H9 (cell line): Measurements from ENCODE around the gene ALOX12B. TPM values are rescaled to one million over a fixed set of nuclear protein-coding genes. Genes with fewer than 3 reads are reported as not detected.

Experiments used
- DNase-seq: peaks from one replicate; pipeline ENCODE4 v3.0.0-alpha.2; 2017
- H2AFZ ChIP-seq: one replicate; pipeline ENCODE4 v1.6.1; 2013; ENCODE audit warnings: mild to moderate bottlenecking, low read length, control low read depth, moderate library complexity
- H2AK5ac ChIP-seq: 2 replicates; pipeline ENCODE4 v1.6.1; 2013; ENCODE audit warnings: low read length, control low read depth, mixed read lengths; ENCODE audit not compliant: insufficient read length
- H2BK120ac ChIP-seq: one replicate; pipeline ENCODE4 v1.6.1; 2013; ENCODE audit warnings: low read depth, mild to moderate bottlenecking, low read length, control low read depth, inconsistent platforms; ENCODE audit not compliant: poor library complexity, severe bottlenecking
- H2BK12ac ChIP-seq: 2 replicates; pipeline ENCODE4 v1.6.1; 2013; ENCODE audit warnings: low read length, control low read depth, mixed read lengths, low read depth; ENCODE audit not compliant: insufficient read length
- H2BK15ac ChIP-seq: 2 replicates; pipeline ENCODE4 v1.6.1; 2013; ENCODE audit warnings: low read depth, low read length, control low read depth
- H2BK20ac ChIP-seq: one replicate; pipeline ENCODE4 v1.6.1; 2013; ENCODE audit warnings: low read depth, mild to moderate bottlenecking, low read length, control low read depth, inconsistent platforms; ENCODE audit not compliant: poor library complexity, severe bottlenecking
- H2BK5ac ChIP-seq: 2 replicates; pipeline ENCODE4 v1.6.1; 2013; ENCODE audit warnings: low read length, control low read depth, mixed read lengths; ENCODE audit not compliant: insufficient read length
- H3K14ac ChIP-seq: 2 replicates; pipeline ENCODE4 v1.6.1; 2013; ENCODE audit warnings: low read length, control low read depth; ENCODE audit not compliant: insufficient read depth
- H3K18ac ChIP-seq: 2 replicates; pipeline ENCODE4 v1.6.1; 2013; ENCODE audit warnings: low read depth, mild to moderate bottlenecking, mixed read lengths, low read length, control low read depth; ENCODE audit not compliant: insufficient read length
- H3K23ac ChIP-seq: 2 replicates; pipeline ENCODE4 v1.6.1; 2013; ENCODE audit warnings: low read length, control low read depth, mixed read lengths, low read depth; ENCODE audit not compliant: insufficient read length
- H3K23me2 ChIP-seq: 2 replicates; pipeline ENCODE4 v1.6.1; 2013; ENCODE audit warnings: low read depth, mild to moderate bottlenecking, mixed read lengths, low read length, control low read depth; ENCODE audit not compliant: insufficient read length, poor library complexity, severe bottlenecking
- H3K27ac ChIP-seq: 2 replicates; pipeline ENCODE4 v1.5.1; 2013; ENCODE audit warnings: low read length, control low read depth, mixed read lengths, low read depth; ENCODE audit not compliant: insufficient read length
- H3K27me3 ChIP-seq: 2 replicates; pipeline ENCODE4 v1.6.1; 2013; ENCODE audit warnings: low read length, control low read depth, inconsistent platforms; ENCODE audit not compliant: insufficient read depth
- H3K4ac ChIP-seq: 2 replicates; pipeline ENCODE4 v1.6.1; 2013; ENCODE audit warnings: low read depth, mild to moderate bottlenecking, control low read depth, inconsistent platforms, low read length, moderate library complexity
- H3K4me1 ChIP-seq: 2 replicates; pipeline ENCODE4 v1.6.1; 2013; ENCODE audit warnings: low read length, control low read depth, inconsistent platforms; ENCODE audit not compliant: insufficient read depth
- H3K4me2 ChIP-seq: 2 replicates; pipeline ENCODE4 v1.6.1; 2013; ENCODE audit warnings: low read length, control low read depth, mixed read lengths; ENCODE audit not compliant: insufficient read length, insufficient read depth
- H3K56ac ChIP-seq: 2 replicates; pipeline ENCODE4 v1.6.1; 2013; ENCODE audit warnings: low read depth, mild to moderate bottlenecking, mixed read lengths, low read length, control low read depth; ENCODE audit not compliant: insufficient read length
- H3K79me1 ChIP-seq: 2 replicates; pipeline ENCODE4 v1.6.1; 2013; ENCODE audit warnings: low read depth, mild to moderate bottlenecking, moderate library complexity, low read length, control low read depth, inconsistent platforms; ENCODE audit not compliant: insufficient read depth, poor library complexity, severe bottlenecking
- H3K79me2 ChIP-seq: 2 replicates; pipeline ENCODE4 v1.6.1; 2013; ENCODE audit warnings: low read length, control low read depth, inconsistent platforms; ENCODE audit not compliant: insufficient read depth
- H3K9ac ChIP-seq: 2 replicates; pipeline ENCODE4 v1.6.1; 2013; ENCODE audit warnings: low read length, control low read depth, mixed read lengths; ENCODE audit not compliant: insufficient read length; ENCODE audit errors: extremely low read depth
- H3K9me3 ChIP-seq: one replicate; pipeline ENCODE4 v1.6.1; 2013; ENCODE audit warnings: low read depth, low read length, inconsistent platforms; ENCODE audit not compliant: control insufficient read depth
- H3T11ph ChIP-seq: one replicate; pipeline ENCODE4 v1.6.1; 2013; ENCODE audit warnings: mild to moderate bottlenecking, low read length, control low read depth, inconsistent platforms
- H4K20me1 ChIP-seq: one replicate; pipeline ENCODE4 v1.6.1; 2013; ENCODE audit not compliant: control insufficient read depth, insufficient read length, insufficient read depth
- H4K5ac ChIP-seq: 2 replicates; pipeline ENCODE4 v1.6.1; 2013; ENCODE audit warnings: low read depth, mild to moderate bottlenecking, mixed read lengths, low read length, control low read depth; ENCODE audit not compliant: insufficient read length
- H4K8ac ChIP-seq: replicated peaks from 2 replicates; pipeline ENCODE4 v1.6.1; 2013; ENCODE audit warnings: low read length, control low read depth, mixed read lengths, low read depth; ENCODE audit not compliant: insufficient read length
- H4K91ac ChIP-seq: 2 replicates; pipeline ENCODE4 v1.6.1; 2013; ENCODE audit warnings: low read depth, mild to moderate bottlenecking, moderate library complexity, mixed read lengths, low read length, control low read depth; ENCODE audit not compliant: insufficient read length
- H3K27ac Mint-ChIP-seq, 3 experiments: 2 replicates in 2 of 3; 3 replicates in 1 of 3; pipeline ENCODE4 v1.8.0; 2020 to 2021; ENCODE audit warnings: mixed read lengths in 3 of 3, mild to moderate bottlenecking in 1 of 3, moderate library complexity in 1 of 3
- H3K27me3 Mint-ChIP-seq: 2 replicates; pipeline ENCODE4 v1.8.0; 2021; ENCODE audit warnings: low read depth, mild to moderate bottlenecking, moderate library complexity, mixed read lengths
- H3K36me3 Mint-ChIP-seq, 3 experiments: 2 replicates in 2 of 3; 3 replicates in 1 of 3; pipeline ENCODE4 v1.8.0; 2020 to 2021; ENCODE audit warnings: low read depth in 3 of 3, mixed read lengths in 3 of 3; ENCODE audit not compliant: insufficient read depth in 1 of 3
- H3K4me1 Mint-ChIP-seq, 2 experiments: 2 replicates each; pipeline ENCODE4 v1.8.0; 2020; ENCODE audit warnings: mixed read lengths in 2 of 2
- H3K4me3 Mint-ChIP-seq, 2 experiments: 2 replicates in 1 of 2; 3 replicates in 1 of 2; pipeline ENCODE4 v1.8.0; 2020 to 2021; ENCODE audit warnings: mild to moderate bottlenecking in 2 of 2, mixed read lengths in 2 of 2, moderate library complexity in 1 of 2
- H3K9me3 Mint-ChIP-seq, 2 experiments: 2 replicates in 1 of 2; 3 replicates in 1 of 2; pipeline ENCODE4 v1.8.0; 2020; ENCODE audit warnings: mild to moderate bottlenecking in 2 of 2, mixed read lengths in 2 of 2, moderate library complexity in 1 of 2
- WGBS: extraction: QIAGEN DNeasy Blood & Tissue Kit; methylation state at CpG from one replicate; pipeline ENCODE4 v1.1.7; 2013; ENCODE audit warnings: missing lambda C conversion rate, low lambda C conversion rate, mixed read lengths; ENCODE audit not compliant: insufficient read length; ENCODE audit errors: extremely low coverage; 5-methylcytosine and 5-hydroxymethylcytosine counted together
- total RNA-seq: library from RNA; stranded (reverse); gene quantifications from 2 replicates; pipeline ENCODE4 v1.2.1, GENCODE V29; 2021
- TF ChIP-seq, protein P1 (sequence below): fragments of 200-600 bp; sonication (generic); conservative IDR thresholded peaks from 3 replicates; pipeline ENCODE4 v1.8.0; 2021; ENCODE audit warnings: antibody characterized with exemption, mild to moderate bottlenecking

The ALOX12B gene
- total RNA-seq, 1 experiment from 2014 or later, result 1.2 TPM

DNA sequence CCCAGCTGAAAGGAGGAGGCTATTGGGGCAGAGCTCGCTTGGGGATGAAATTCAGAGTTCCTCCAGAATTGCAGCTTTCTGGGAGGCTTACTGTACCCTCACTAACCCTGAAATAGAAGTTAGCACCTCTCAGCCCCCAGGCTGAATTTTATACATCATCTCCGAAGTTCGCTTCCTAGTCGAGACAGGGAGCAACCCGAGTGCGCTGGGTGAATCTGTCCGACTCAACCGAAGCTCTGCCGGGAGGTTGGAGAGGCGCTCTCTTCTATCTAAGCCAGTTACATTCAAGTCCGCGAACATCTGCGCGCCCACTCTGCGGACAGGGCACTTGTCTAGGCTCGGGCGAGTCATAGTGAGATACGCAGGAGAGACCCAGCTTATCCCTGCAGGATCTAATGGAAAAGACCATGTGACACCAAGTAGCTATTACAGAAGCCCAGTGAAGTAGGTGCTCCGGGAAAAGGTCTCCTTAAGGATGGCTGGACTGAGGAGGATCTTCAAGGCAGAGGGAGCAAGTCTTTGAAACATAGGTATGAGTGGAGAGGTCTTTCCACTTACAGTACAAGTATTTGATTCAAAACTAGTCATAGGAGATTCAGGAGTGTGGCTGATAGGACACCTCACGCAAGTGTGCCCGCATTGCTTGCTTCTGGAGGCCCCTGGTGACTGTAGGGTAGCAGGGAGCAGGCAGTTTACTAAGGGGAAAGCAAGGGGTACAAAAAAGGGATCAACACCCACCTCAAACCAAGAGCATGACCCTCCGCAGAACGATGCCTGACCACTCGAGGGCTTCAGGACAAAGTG, 37.0 kb upstream of the ALOX12B start:
- Histone ChIP-seq H3K4me1 (no peaks in the 10 kb centered on the region; the same call in 1 of the 2 replicates), H3K23me2 (peaks cover 46% of the 10 kb centered on the region), H4K5ac (no peak overlapping the region), H3K27ac (no peak overlapping the region), H3K56ac (no peak overlapping the region), H2BK12ac (no peak overlapping the region), H3K4ac (no peak overlapping the region), H3K4me2 (peak overlapping the region; percentile 66), H3K79me1 (no peaks in the 10 kb centered on the region), H3K23ac (no peak overlapping the region), H3K27me3 (peaks cover 34% of the 10 kb centered on the region), H3K14ac (no peak overlapping the region), H4K91ac (no peak overlapping the region), H3T11ph (no peak overlapping the region), H2AK5ac (no peak overlapping the region), H3K18ac (no peak overlapping the region), H3K79me2 (no peaks in the 10 kb centered on the region), H3K9ac (no peak overlapping the region), H2BK5ac (no peak overlapping the region), H2BK20ac (no peak overlapping the region), H2BK15ac (no peak overlapping the region), H4K8ac (no peak overlapping the region), H4K20me1 (no peaks in the 10 kb centered on the region), H2AFZ (no peak overlapping the region), H3K9me3 (no peaks in the 10 kb centered on the region), H2BK120ac (no peak overlapping the region)
- Mint-ChIP-seq H3K27me3 (peaks cover 87% of the 10 kb centered on the region), H3K4me1 (peaks cover 42 to 43% of the 10 kb centered on the region in 2 experiments), H3K9me3 (peaks cover 4 to 8% of the 10 kb centered on the region in 2 experiments; a peak in 4 of 5 replicates), H3K27ac (no peak overlapping the region), H3K36me3 (no peaks in the 10 kb centered on the region; a peak in 2 of 7 replicates), H3K4me3 (peak overlapping the region; percentile 91 to 93)
- no CpG with 5 or more reads among the region's 24 CpGs for WGBS
- no peak for DNase-seq
- TF ChIP-seq, protein P1, sequence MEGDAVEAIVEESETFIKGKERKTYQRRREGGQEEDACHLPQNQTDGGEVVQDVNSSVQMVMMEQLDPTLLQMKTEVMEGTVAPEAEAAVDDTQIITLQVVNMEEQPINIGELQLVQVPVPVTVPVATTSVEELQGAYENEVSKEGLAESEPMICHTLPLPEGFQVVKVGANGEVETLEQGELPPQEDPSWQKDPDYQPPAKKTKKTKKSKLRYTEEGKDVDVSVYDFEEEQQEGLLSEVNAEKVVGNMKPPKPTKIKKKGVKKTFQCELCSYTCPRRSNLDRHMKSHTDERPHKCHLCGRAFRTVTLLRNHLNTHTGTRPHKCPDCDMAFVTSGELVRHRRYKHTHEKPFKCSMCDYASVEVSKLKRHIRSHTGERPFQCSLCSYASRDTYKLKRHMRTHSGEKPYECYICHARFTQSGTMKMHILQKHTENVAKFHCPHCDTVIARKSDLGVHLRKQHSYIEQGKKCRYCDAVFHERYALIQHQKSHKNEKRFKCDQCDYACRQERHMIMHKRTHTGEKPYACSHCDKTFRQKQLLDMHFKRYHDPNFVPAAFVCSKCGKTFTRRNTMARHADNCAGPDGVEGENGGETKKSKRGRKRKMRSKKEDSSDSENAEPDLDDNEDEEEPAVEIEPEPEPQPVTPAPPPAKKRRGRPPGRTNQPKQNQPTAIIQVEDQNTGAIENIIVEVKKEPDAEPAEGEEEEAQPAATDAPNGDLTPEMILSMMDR, result no peak
